Measurements from ENCODE around the gene LPAR3. TPM values are rescaled to one million over a fixed set of nuclear protein-coding genes. Genes with fewer than 3 reads are reported as not detected.

LPAR3 gene
- total RNA-seq, 1 donor from 2014 or later: 5.7 TPM

DNA sequence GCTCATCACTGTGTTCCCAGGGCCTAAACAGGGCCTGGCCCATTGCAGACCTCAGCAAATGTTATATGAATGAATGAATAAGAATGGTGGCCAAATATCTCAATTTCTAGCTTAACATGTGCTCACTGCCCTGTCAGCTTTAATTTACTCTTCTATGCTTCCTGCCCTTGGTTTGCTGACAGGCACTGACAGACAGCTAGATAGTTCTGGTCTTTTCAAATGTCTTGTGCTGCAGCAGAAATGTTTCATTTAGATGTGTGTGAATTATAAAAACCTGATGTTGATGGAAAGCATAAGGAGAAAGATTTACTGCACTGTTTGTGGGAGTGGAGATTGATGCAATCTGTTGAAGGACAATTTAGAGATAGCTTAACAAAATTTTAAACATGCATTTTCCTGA lies 48.9 kb downstream of the LPAR3 start:
- TF ChIP-seq, protein P1, sequence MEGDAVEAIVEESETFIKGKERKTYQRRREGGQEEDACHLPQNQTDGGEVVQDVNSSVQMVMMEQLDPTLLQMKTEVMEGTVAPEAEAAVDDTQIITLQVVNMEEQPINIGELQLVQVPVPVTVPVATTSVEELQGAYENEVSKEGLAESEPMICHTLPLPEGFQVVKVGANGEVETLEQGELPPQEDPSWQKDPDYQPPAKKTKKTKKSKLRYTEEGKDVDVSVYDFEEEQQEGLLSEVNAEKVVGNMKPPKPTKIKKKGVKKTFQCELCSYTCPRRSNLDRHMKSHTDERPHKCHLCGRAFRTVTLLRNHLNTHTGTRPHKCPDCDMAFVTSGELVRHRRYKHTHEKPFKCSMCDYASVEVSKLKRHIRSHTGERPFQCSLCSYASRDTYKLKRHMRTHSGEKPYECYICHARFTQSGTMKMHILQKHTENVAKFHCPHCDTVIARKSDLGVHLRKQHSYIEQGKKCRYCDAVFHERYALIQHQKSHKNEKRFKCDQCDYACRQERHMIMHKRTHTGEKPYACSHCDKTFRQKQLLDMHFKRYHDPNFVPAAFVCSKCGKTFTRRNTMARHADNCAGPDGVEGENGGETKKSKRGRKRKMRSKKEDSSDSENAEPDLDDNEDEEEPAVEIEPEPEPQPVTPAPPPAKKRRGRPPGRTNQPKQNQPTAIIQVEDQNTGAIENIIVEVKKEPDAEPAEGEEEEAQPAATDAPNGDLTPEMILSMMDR (IDR thresholded peaks at IDR 0.05): no peak
- Histone ChIP-seq H3K27ac (no peak overlapping the region), H3K27me3 (ENCODE audit: low read depth) (no peaks in the 10 kb centered on the region), H3K4me1 (peaks cover 17% of the 10 kb centered on the region), H3K4me3 (no peak overlapping the region), H3K9me3 (no peaks in the 10 kb centered on the region), H3K36me3 (no peaks in the 10 kb centered on the region)
- DNase-seq (no peak), ATAC-seq (no peak)
- intact Hi-C loops (cut with DNase I): no loop called here

DNA sequence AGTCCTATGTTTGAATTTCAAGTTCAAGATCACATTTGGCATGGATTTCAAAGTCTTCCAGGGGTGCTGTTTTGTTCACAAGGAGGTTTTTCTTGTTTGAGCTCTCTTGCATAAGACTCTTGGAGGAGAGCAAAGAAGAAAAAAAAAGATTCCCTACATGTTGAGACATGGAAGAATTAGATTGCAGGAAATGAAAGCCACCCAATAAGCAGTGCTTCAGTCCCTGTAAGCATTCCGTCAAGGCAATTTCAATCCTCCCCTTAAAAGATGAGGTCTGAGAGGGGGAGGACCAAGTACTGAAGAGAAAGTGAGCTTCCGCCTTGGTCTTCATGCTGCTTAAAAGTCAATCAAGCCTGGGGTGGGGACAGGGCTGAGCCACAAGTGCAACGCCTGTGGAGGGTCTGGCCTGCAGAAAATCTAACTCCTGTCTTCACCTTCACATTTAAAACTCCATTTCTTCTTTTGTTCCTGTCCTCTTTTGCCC lies 50.2 kb downstream of the LPAR3 start:
- intact Hi-C loops (cut with DNase I): no loop called here
- Histone ChIP-seq H3K27me3 (ENCODE audit: low read depth) (no peaks in the 10 kb centered on the region), H3K36me3 (no peaks in the 10 kb centered on the region), H3K9me3 (no peaks in the 10 kb centered on the region), H3K4me3 (no peak overlapping the region), H3K27ac (no peak overlapping the region), H3K4me1 (peaks cover 14% of the 10 kb centered on the region)
- TF ChIP-seq, protein P1 (IDR thresholded peaks at IDR 0.05): no peak
- ATAC-seq (peak; percentile 62 to 71), DNase-seq (no peak)

DNA sequence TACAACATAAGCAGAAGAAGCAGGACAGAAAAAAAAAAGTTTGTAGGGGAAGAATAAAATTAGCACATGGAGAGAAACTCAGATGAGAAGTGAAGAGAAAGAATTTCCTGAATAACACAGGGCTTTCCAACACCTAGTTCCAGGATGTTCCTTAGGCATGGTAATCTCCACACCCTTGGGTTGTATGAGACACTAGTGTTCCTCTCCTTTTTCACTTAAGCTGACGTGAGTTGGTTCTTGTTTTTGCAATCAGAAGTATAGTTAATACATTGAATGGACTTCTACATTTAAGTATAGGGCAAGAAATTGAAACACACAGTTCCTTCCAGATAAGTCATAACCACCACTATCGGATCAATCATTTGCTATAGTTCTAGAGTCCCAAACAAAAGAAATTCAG lies 51.0 kb downstream of the LPAR3 start:
- H3K36me3 ChIP-seq: no peaks in the 10 kb centered on the region
- no peak for ATAC-seq
- no peaks in the 10 kb centered on the region for H3K27me3 ChIP-seq (ENCODE audit: low read depth)
- TF ChIP-seq, protein P1 (IDR thresholded peaks at IDR 0.05): no peak
- intact Hi-C loops (cut with DNase I): no loop called here
- H3K27ac ChIP-seq: no peak overlapping the region
- H3K9me3 ChIP-seq: no peaks in the 10 kb centered on the region
- no peak overlapping the region for H3K4me3 ChIP-seq
- no peak for DNase-seq
- H3K4me1 ChIP-seq: peaks cover 6% of the 10 kb centered on the region

DNA sequence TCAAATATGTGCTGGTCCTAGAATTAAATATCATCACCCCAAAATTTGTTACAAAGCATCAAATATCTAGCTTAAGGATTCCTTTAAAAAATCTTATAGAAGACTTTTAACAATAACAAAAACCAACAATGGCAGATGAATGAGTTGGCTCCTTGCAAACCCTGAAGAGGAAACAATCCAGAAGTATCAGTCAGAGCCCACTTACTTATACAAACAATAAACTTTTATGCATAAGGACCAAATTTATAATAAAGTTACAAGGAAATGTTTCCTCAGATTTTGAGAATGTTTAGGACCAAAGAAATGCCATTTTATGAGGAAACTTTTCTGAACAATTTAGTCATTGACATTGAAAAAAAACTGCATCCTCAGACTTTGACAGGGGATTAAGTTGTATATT lies 52.7 kb downstream of the LPAR3 start:
- no peak overlapping the region for H3K27ac ChIP-seq

GRCh38 chr1:84839544-84839943 lies 53.5 kb downstream of the LPAR3 start:
- Histone ChIP-seq H3K27ac (no peak overlapping the region), H3K36me3 (no peaks in the 10 kb centered on the region), H3K9me3 (no peaks in the 10 kb centered on the region), H3K4me3 (no peak overlapping the region), H3K27me3 (ENCODE audit: low read depth) (no peaks in the 10 kb centered on the region), H3K4me1 (no peaks in the 10 kb centered on the region)
- no peak for ATAC-seq
- TF ChIP-seq, protein P1 (IDR thresholded peaks at IDR 0.05): no peak
- DNase-seq: no peak
- intact Hi-C loops (cut with DNase I): no loop called here

More for the DNA sequence above, 52.7 kb downstream of the LPAR3 start:
- ATAC-seq (no peak), DNase-seq (no peak)
- no peaks in the 10 kb centered on the region for H3K9me3 ChIP-seq
- TF ChIP-seq, protein P1 (IDR thresholded peaks at IDR 0.05): no peak
- H3K4me3 ChIP-seq: no peak overlapping the region
- intact Hi-C loops (cut with DNase I): no loop called here
- H3K36me3 ChIP-seq: no peaks in the 10 kb centered on the region
- H3K27me3 ChIP-seq (ENCODE audit: low read depth): no peaks in the 10 kb centered on the region
- H3K4me1 ChIP-seq: no peaks in the 10 kb centered on the region

DNA sequence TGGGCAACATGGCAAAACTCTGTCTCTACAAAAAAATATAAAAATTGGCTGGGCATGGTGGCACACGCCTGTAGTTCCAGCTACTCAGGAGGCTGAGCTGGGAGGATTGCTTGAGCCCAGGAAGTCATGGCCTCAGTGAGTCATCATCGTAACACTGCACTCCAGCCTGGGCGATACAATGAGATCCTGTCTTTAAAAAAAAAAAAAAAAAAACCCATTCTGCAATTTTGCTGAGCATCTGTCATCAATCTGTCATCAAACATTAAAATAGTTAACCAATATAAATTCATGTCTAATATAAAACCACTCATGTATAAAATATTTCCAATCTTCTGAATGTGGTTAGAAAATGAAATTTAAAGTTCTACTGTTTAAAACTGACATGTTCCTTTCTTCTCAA lies 56.9 kb downstream of the LPAR3 start:
- TF ChIP-seq, protein P1 (IDR thresholded peaks at IDR 0.05): no peak
- no peaks in the 10 kb centered on the region for H3K36me3 ChIP-seq
- no peaks in the 10 kb centered on the region for H3K4me1 ChIP-seq
- DNase-seq (no peak), ATAC-seq (no peak)
- H3K4me3 ChIP-seq: no peak overlapping the region
- H3K27me3 ChIP-seq (ENCODE audit: low read depth): no peaks in the 10 kb centered on the region
- no peak overlapping the region for H3K27ac ChIP-seq
- no peaks in the 10 kb centered on the region for H3K9me3 ChIP-seq
- intact Hi-C loops (cut with DNase I): no loop called here

All from lower lobe of right lung (tissue), 2 donors.